Heart left ventricle (tissue), 16 donors: ENCODE measurements around the gene ASPSCR1. TPM values are rescaled to one million over a fixed set of nuclear protein-coding genes. Genes with fewer than 3 reads are reported as not detected.

Source experiments
- ATAC-seq, 4 donors: fragments of 200-7000 bp; cut with Tn5 transposase; one replicate each; pipeline ENCODE4 v1.9.1; 2020 to 2022; ENCODE audit warnings: moderate library complexity in 4 of 4, mild to moderate bottlenecking in 3 of 4, moderate number of reproducible peaks in 1 of 4
- DNase-seq, 5 donors: peaks; one replicate each; pipeline ENCODE4 v3.0.0-alpha.2; 2020
- H3K27ac ChIP-seq, 12 donors: fragments of 200-600 bp; sonication (generic) in 4 of 12; one replicate each; pipeline versions ENCODE4 v1.5.0 to v1.8.0; 2016 to 2022; ENCODE audit warnings: mild to moderate bottlenecking in 2 of 12
- H3K27me3 ChIP-seq, 9 donors: fragments of 200-600 bp; sonication (generic) in 2 of 9; one replicate each; pipeline versions ENCODE4 v1.5.1 to v1.8.0; 2016 to 2022; ENCODE audit warnings: mild to moderate bottlenecking in 3 of 9
- H3K36me3 ChIP-seq, 9 donors: fragments of 200-600 bp; sonication (generic) in 2 of 9; one replicate each; pipeline versions ENCODE4 v1.5.0 to v1.8.0; 2018 to 2022; ENCODE audit warnings: mild to moderate bottlenecking in 2 of 9
- H3K4me1 ChIP-seq, 12 donors: fragments of 200-600 bp; sonication (generic) in 4 of 12; one replicate each; pipeline versions ENCODE4 v1.5.0 to v1.8.0; 2016 to 2022; ENCODE audit warnings: mild to moderate bottlenecking in 3 of 12
- H3K4me3 ChIP-seq, 12 donors: fragments of 200-600 bp; sonication (generic) in 4 of 12; one replicate each; pipeline versions ENCODE4 v1.5.0 to v1.8.0; 2017 to 2022; ENCODE audit warnings: mild to moderate bottlenecking in 9 of 12, moderate library complexity in 4 of 12
- H3K9me3 ChIP-seq, 12 donors: fragments of 200-600 bp; sonication (generic) in 4 of 12; one replicate each; pipeline versions ENCODE4 v1.5.0 to v1.8.0; 2016 to 2022; ENCODE audit warnings: mild to moderate bottlenecking in 1 of 12
- CTCF ChIP-seq, 12 donors: fragments of 200-600 bp; sonication (generic) in 4 of 12; IDR thresholded peaks; one replicate each; pipeline versions ENCODE4 v1.5.0 to v1.8.0; 2018 to 2022; ENCODE audit warnings: antibody characterized with exemption in 12 of 12, mild to moderate bottlenecking in 5 of 12
- POLR2A ChIP-seq, 2 donors: fragments of 450-650 bp; IDR thresholded peaks; one replicate each; pipeline ENCODE4 v1.6.1; 2017; ENCODE audit warnings: antibody characterized with exemption in 2 of 2, mild to moderate bottlenecking in 2 of 2, moderate library complexity in 2 of 2
- WGBS, 4 donors: extraction: QIAGEN DNeasy Blood & Tissue Kit in 2 of 4; methylation state at CpG; one replicate each; pipeline versions ENCODE4 v1.1.5 to v1.1.7; 2013 to 2018; 5-methylcytosine and 5-hydroxymethylcytosine counted together
- intact Hi-C, 10 donors: fragments of 100-400 bp; cut with DNase I; formaldehyde crosslinking; loops; one replicate each; pipeline versions ENCODE4 v1.11.1 to v1.14.2; 2022
- polyA plus RNA-seq, 2 donors: library from polyadenylated mRNA; stranded (reverse); fragments of 200-250 nt; gene quantifications; one replicate each; pipeline ENCODE4 v1.2.3, GENCODE V29; 2013
- total RNA-seq, 9 donors: library from RNA; depleted of rRNA in 2 of 9; stranded (reverse); fragments of >200 nt in 2 of 9; fragmentation: NEBNext Ultra II Directional in 3 of 9; extraction: Animal tissue kit (Norgen Biotek cat#: 25700) in 3 of 9; gene quantifications; one replicate each; pipeline versions ENCODE4 v1.1.0 to v1.2.4, GENCODE V29; 2016 to 2023
- donor health status: ischemic (EF 13 %, LVEDD 7.1; RV severe dilation, severe dysfunction).
- donor health status: healthy with polysubstance abuse.
- donor health status: DM: no; HTN: yes; CAD: no.
- donor health status: DM: no; HTN: no; CAD: no.
- donor health status: ischemic (EF 25% LVEDD 6.9; RV normal size, moderate dysfunction).
- donor health status: ischemic (EF 25% LVEDD 5.7; RV mildly dilated, moderate dysfunction).
- donor health status: healthy.
- donor health status: DM: yes; HTN: yes; CAD: no.
- donor health status: ischemic (EF 35%, LVEDD 5.7; RV mildly dilated, moderate dysfunction).
- donor health status: nonischemic (EF 11% LVEDD 7.7; RV severe dilation, severe dysfunction).
- donor health status: DM: yes; HTN: yes; CAD: no.
- donor health status: PGD.
- donor health status: ischemic (EF 29% LVEDD 5.4; RV normal size, mild dysfunction).
- donor health status: nonischemic (EF 23%, LVEDD 6.1; RV moderate dilation, normal function).

ASPSCR1 gene
- total and polyA plus RNA-seq, 11 donors, result 15.1 to 43.6 (median 22.9) TPM

- Histone ChIP-seq H3K9me3 (peaks cover 0 to 9% (median 2%) of the 10 kb centered on the region in 12 donors), H3K27ac (no peak overlapping the region), H3K4me1 (peaks cover 0 to 28% (median 17%) of the 10 kb centered on the region in 12 donors), H3K4me3 (no peak overlapping the region), H3K27me3 (peaks cover 0 to 45% (median 5%) of the 10 kb centered on the region in 9 donors), H3K36me3 (no peaks in the 10 kb centered on the region)
- DNase-seq (no peak), ATAC-seq (no peak)
- intact Hi-C loops, result loop anchor here in 1 of 10 donors (10.0 kb wide), 1 partner anchor 186 kb away; no protein-coding TSS in a partner anchor
- 86 to 88% (median 87%) methylated on average over 11 to 12 of the region's 12 CpGs for WGBS, 4 donors
- TF ChIP-seq POLR2A (IDR thresholded peaks at IDR 0.05) (no peak), CTCF (IDR thresholded peaks at IDR 0.05) (no peak)
Observed at GRCh38 chr17:81968850-81969812, 8.3 kb upstream of the ASPSCR1 start.

- intact Hi-C loops, result no loop called here
Observed at GRCh38 chr17:81973432-81973831, 4.0 kb upstream of the ASPSCR1 start.

GRCh38 chr17:81976332-81977210 is 858 bp upstream of the ASPSCR1 start:
- Histone ChIP-seq H3K36me3 (peaks cover 0 to 21% (median 8%) of the 10 kb centered on the region in 9 donors), H3K27ac (peak overlapping the region in 11 of 12 donors; percentile 60 to 95 (median 89)), H3K4me1 (peaks cover 0 to 21% (median 14%) of the 10 kb centered on the region in 12 donors), H3K4me3 (peak overlapping the region; percentile 54 to 96 (median 88)), H3K27me3 (peaks cover 0 to 5% (median 0%) of the 10 kb centered on the region in 9 donors), H3K9me3 (peaks cover 0 to 9% (median 2%) of the 10 kb centered on the region in 12 donors)
- peak; percentile 11 to 42 (median 20) for ATAC-seq
- 16 to 24% (median 23%) methylated on average over 27 to 30 of the region's 30 CpGs for WGBS, 4 donors
- intact Hi-C loops, result loop anchor here in 4 of 10 donors (2.0 to 5.0 kb wide), 2 partner anchors 46 to 122 kb away; partner anchors contain the start of genes CENPX (in 4 of the 4), LRRC45 (in 4 of the 4) and FASN (in 1 of the 4)
- peak in 2 of 5 donors; percentile 45 to 56 for DNase-seq
- no peak for TF ChIP-seq CTCF (IDR thresholded peaks at IDR 0.05)
- TF ChIP-seq POLR2A (IDR thresholded peaks at IDR 0.05), result no peak

More at GRCh38 chr17:81973432-81973831, 4.0 kb upstream of the ASPSCR1 start:
- Histone ChIP-seq H3K27ac (no peak overlapping the region), H3K9me3 (peaks cover 0 to 9% (median 2%) of the 10 kb centered on the region in 12 donors), H3K36me3 (no peaks in the 10 kb centered on the region), H3K4me3 (no peak overlapping the region), H3K27me3 (peaks cover 0 to 18% (median 0%) of the 10 kb centered on the region in 9 donors), H3K4me1 (peaks cover 0 to 19% (median 10%) of the 10 kb centered on the region in 12 donors)
- ATAC-seq (no peak), DNase-seq (no peak)
- TF ChIP-seq POLR2A (IDR thresholded peaks at IDR 0.05), result no peak
- TF ChIP-seq CTCF (IDR thresholded peaks at IDR 0.05), result no peak
